ENCODE data around the gene AGBL1.

Gene AGBL1

DNA sequence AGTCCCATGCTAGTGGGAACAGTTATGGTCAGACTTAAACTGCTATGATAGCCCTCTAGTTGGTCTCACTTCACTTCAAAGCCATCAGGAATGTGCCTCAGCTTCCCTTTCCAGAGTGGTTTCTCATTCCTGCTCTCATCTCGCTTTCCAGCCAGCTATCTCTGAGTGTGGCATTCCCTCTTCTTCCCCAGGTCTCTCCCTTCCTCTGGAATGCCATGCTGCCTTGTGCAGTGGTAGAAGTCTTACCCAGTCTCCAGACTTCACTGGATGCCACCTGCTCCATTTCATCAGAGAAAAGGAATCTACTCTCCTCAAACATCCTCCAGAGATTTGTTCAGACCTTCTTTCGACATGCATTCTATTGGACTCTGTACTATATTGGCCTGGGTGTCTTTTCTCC is 83.0 kb downstream of the AGBL1 start:
- in situ Hi-C loops (cut with HindIII; ENCODE audit: low sequenced_read_pairs), result loop anchor here (10.0 kb wide), 1 partner anchor 62 kb away; no protein-coding TSS in a partner anchor

DNA sequence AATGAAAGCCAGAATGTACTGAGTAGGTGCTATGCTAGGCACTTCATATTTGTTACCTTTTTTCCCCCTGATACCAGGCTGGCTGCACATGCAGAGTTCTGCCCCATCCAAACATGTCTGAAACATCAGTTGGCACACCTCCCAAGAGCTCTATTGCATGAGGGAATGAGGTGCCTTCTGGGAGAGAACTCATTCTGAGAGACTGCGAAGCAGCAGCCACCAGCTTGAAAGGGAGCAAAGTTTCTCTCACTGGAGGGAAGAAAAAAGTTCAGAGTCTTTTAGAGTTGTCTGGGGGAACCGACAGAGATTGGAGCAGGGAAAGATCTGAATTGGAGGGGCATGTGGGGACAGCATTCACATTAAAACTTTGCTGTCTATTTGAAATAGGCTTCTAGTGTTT is 84.1 kb downstream of the AGBL1 start:
- in situ Hi-C loops (cut with HindIII; ENCODE audit: low sequenced_read_pairs), result loop anchor here (10.0 kb wide), 1 partner anchor 61 kb away; no protein-coding TSS in a partner anchor

DNA sequence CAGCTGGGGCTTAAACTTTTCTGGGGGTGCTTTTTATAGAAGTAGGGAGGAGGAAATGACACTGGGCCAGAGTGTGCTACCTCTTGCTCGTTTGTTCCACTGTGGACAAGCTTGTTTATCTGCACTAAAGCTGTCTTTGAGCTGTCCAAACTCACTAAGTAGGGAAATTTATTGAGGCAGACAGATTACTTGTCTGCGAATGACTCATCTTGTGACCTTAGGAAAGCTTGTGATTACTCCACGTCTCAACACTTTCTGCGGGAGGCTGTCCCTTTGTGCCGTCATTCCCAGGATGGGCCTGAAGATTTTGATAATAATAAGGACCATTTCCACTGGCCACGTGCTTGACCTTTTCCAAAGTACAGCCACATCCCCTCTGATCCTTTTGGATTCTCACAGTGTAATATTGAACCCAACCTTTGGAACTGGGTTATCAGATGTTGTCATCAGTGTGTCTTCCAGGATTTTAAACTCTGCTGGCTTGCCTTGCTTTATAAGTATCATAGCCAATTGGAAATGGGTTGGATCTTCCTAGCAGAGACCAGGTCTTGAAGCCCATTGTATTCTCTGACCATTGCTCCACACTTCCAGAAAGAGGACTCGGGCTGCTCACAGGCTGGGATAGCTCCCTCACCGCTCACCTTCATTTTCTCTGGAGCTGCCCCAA is 84.7 kb downstream of the AGBL1 start:
- in situ Hi-C loops (cut with HindIII; ENCODE audit: low sequenced_read_pairs), result loop anchor here (10.0 kb wide), 1 partner anchor 60 kb away; no protein-coding TSS in a partner anchor

DNA sequence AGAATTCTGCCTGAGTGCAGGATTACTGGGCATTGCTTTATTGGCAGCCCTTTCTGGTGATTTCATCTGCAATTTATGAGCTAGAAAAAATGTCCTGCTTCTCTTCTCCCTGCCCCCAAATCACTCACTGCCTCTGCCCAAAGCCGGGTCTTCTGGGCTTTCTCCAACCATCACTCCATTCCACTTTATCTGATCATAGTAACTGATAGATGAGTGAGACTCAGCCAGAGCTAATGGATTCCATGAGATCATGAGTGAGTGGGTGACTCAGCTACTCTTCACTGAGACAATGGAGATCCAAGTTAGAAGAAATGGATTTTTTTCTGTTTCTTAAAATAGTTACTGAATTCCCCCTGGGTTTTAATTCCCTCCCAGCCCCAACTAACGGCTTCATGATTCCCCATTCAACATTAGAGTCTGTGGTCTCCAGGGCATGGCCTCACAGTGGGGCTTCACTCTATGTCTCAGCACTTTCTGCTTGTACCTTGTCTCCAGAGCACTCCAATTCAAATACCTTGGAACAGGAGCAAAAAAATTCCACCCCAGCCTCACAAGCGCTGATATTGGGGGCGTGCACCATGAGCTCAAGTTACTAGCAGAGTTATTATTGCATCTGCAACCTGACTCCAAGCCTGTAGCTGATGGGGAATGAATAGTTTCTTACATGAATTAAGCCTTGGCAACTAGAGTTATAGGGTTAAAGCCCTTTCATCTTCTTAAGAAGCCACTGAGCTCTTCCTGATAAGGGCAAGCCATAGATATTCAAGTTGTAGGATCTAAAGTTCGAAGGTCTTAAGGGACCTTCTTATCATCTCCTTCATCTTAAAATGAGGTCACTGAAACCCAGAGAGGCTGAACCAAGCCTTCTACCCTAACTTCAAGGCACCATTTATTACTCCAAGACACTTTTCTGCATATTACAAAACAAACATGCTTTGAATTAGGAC is 85.9 kb downstream of the AGBL1 start:
- in situ Hi-C loops (cut with HindIII; ENCODE audit: low sequenced_read_pairs), result loop anchor here (10.0 kb wide), 1 partner anchor 59 kb away; no protein-coding TSS in a partner anchor

DNA sequence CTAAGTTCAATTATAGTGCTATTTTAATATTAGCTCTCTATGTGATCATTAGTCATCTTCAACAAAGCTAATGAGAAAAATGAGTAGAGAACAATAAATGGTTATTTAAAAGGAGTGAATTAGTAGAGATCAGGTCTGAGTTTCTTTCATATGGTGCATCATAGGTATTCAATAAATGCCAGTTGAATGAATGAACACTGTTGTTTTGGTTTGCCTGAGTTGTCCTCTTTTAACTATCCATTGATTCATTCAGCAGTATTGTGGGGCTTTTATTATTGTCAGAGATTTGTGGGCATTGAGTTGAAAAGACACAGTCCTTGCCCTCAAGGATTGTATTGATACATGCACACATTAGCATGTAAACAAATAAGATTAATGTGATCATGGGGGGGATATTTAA is 88.2 kb downstream of the AGBL1 start:
- in situ Hi-C loops (cut with HindIII; ENCODE audit: low sequenced_read_pairs), result loop anchor here (10.0 kb wide), 1 partner anchor 57 kb away; no protein-coding TSS in a partner anchor

DNA sequence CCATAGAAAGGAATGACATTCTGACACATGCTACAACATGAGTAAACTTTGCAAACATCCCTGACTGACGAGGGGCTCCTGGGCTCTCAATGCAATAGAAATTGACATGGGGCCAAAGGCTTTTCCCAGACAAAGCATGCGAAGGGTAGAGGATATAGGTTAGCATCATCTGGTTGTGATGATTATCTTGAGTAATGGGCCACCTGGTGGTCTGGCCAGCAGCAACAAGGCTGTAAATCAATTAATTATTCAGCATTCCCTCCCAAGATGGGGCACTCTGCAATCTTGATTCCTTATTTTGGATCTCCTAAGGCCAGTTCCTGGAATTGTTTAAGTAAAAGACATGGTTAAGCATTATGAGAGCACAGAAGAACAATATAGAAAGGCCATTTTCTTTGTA is 99.2 kb downstream of the AGBL1 start:
- in situ Hi-C loops (cut with HindIII; ENCODE audit: low sequenced_read_pairs), result no loop called here

DNA sequence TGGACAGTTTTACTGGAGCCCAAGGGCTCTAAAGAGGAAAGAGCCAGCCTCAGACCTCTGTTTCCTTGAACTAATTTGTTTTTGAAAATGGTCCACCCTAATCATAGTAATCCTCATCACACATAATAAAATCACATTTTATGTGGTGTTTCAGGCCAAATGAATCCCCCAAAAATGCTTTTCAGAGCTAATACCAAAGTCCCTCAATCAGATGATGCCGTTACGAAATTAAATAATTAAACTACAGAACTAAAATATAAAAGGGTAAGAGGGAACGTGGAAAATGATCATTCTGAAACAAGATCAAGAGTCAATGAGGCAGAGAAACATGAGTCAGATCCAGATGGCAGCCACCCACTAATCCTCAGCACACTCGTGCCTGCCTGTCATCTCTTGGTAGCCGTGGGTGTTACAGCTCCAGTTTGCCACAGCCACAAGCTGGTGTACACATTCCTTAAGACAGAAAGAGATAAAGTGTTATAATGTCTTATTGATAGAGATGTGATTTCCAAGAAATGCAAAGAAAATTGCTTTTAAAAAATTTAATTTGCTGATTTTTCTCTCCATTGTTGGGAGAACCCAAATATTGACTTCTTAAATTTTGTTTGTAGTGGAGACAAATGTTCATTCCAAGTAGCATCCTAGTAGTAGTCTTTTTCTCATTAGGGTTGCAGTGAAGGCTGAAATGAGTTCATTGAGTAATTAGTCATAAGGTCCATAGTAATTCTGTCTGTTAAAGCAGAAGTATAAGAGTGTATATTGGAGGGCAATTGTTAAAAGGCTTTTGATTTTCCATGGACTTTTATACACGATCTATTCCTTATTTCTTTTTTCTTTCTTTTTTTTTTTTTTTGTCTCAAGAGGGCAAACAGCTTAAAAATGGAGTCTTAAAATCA is 104.2 kb downstream of the AGBL1 start:
- in situ Hi-C loops (cut with HindIII; ENCODE audit: low sequenced_read_pairs), result no loop called here

DNA sequence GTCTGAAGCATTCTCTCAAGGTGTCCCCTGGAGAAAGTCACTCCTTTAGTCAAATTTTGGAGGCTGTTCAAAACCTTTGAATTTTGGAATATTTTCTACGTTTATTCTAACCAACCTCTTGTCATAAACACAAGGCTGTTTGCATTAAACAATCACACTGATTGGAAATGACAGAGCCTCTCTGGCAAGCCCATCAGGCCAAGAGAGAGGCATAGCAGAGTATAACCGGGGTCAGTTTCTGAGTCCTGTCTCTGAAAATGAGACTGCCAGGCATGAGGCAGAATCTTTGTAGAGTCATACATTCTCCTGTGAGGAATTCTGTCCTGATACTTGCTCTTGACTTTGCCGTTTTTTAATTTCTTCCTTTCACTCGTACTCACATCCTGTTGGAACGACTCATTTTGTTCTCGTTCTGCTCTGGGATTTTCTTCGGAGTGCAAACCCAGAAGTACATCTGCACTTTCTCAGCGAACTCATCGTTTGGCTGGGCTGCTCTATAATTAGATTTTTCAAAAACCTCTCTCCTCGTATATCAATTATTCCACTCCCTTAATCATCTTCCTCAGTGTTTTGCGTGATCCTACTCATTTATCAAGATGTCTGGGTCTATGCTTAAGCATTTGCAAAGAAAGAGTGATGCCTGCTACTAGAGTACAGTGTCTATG is 114.2 kb downstream of the AGBL1 start:
- in situ Hi-C loops (cut with HindIII; ENCODE audit: low sequenced_read_pairs), result no loop called here

DNA sequence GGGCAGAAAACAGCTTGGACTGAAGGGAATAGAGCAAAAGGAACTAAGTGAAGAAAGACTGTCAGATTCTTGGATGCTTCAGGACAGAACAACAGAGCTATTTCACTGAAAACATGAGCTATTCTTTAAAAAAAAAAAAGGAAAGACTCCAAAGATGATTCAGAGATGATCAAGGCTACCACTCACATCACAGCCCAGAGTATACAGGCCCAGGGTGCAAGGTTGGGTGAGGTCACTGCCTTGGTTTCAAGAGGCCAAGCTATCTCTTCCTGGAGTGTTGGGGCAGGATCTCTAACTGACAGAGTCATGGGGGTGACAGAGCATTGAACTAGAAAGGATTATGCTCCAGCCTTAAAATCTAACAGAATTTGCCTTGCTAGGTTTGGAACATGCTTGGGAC is 118.1 kb downstream of the AGBL1 start:
- in situ Hi-C loops (cut with HindIII; ENCODE audit: low sequenced_read_pairs), result no loop called here

DNA sequence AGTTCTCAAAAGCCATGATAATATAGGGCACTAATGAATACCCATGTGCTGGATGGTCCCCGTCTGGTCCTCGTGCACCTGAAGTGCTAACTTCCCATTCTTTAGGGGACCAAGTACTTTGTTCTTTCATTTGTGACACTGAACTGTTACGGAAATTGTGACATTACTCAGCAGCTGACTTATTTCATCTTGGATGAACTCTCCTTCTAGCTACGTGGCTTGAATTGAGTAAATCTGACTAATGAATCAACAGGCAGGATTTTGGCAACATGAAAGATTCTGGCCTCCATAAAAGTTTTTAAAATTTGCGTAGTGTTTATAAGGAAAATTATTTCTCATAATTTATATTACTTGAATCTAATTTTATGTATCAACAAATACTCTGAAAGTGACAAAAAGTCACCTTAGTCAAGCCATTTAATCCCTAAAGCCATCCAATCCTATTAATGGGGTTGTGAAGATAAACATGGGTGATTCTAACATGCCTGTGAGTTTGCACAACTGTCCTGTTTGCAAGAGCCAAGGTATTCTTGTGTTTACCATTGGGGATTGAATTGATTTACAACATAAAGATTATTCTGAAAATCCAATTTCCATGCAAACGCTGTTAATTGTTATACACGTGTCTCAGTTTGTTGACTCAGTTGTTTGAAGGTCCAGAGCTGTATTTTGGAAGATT is 119.9 kb downstream of the AGBL1 start:
- in situ Hi-C loops (cut with HindIII; ENCODE audit: low sequenced_read_pairs), result no loop called here

DNA sequence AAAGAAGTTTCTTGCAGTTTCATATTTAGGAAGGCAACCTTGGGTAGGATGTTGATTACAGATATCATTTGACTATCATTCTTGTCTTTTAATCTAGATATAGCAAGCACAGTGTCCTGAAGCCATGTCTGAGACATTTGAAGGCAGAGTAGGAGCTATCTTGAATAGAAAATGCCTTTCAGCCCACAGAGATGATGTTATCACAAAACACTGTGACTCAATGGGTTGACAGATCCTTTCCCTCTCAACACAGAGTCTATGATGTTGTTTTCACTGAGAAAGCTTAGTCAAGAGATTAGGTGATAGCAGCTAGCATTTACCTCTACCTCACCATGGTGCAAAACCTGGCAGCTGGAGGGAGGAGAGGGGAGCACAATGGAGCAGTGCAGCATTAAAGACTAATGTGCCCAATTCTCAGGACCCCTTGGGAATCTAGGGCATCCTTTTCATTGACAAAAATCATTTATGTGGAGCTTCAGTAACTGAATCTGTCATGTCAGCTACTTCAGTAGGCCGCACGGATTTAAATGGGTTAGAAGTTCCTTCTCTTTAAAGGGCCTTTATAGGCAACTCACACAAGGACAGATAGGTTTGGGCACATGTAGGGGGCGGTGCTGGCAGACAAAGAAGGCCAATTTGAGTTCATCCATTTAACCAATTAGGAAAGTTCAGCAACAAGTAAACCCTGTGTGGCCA is 121.8 kb downstream of the AGBL1 start:
- in situ Hi-C loops (cut with HindIII; ENCODE audit: low sequenced_read_pairs), result no loop called here

DNA sequence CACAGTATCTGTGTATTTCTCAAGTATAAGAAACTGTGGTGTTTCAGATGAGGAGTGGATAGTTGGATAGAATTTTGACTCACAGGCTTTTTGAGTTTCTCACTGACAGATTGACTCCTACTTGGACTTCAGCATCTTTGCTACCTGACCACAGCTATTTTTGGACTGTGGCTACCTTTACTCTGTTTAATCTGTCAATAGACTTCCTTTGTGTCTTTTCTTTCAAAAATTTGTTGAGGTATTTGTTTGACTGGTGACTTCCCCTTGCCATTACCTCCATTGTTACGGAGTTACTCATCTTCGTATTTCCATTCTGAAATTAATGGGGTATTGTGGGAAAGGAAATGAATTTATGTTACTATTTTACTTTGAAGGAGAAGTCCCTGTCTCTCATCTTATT is 123.8 kb downstream of the AGBL1 start:
- in situ Hi-C loops (cut with HindIII; ENCODE audit: low sequenced_read_pairs), result no loop called here

DNA sequence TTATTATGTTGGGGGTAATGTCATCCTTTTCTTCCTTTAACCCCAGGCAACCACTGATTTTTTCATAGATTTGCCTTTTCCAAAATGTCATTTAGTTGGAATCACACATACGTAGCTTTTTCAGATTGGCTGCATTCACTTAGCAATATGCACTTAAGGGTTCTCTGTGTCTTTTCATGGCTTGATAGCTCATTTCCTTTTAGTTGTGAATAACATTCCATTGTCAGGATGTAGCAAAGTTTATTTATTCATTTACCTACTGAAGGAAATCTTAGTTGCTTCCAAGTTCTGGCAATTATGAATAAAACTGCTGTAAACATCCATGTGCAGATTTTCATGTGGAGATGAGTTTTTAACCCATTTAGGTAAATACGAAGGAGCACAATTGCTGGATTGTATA is 125.4 kb downstream of the AGBL1 start:
- in situ Hi-C loops (cut with HindIII; ENCODE audit: low sequenced_read_pairs), result no loop called here

DNA sequence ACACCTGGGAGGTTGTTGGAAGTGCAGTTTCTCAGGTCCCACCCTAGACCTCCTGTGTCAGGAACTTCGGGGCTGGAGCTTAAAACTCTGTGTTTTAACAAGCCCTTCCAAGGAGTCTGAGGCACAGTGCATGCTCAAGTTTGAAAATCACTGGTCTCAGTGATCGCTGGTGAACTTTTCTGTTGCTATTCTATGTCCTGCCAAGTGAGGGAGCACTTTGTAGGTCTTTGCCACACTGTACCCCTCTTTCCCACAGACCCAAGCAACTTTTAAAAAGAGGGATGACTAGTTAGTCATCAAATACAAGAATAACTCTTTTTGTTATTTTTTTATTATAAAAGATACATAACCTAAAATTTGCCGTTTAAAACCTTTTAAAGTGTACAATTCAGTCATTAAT is 133.7 kb downstream of the AGBL1 start:
- in situ Hi-C loops (cut with HindIII; ENCODE audit: low sequenced_read_pairs), result no loop called here

DNA sequence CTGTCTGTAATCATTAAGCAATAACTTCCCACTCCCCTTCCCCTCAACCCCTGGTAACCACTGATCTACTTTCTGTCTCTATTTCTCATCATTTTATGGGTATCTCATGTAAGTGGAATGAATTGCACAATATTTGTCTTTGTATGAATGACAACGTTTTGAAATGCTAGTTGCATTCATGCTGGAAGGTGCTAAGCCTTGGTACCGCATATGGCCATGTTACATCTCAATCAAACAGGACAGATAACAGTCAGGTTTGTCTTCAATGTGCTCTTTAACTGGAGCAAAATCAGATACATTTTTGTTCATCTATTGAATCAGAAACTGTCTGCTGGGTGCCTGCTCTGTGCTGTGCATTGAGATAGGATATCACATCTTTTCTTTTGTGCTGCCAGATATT is 134.2 kb downstream of the AGBL1 start:
- in situ Hi-C loops (cut with HindIII; ENCODE audit: low sequenced_read_pairs), result no loop called here

DNA sequence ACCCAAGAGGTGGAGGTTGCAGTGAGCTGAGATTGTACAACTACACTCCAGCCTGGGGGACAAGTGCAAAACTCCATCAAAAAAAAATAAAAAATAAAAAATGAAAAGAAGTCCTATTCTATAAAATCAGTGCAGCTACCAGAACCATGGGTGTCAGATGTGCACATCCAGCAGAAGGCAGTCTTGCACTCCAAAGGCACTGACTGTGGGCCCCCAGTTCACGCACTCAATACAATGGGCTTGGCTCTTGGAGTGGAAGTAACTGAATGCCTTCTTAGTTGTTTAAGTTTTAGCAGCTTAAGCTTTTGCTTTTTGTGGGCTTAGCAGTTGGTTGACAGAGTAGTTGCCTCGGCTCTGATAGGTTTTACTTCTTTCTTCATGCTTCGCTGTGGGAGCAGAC is 141.4 kb downstream of the AGBL1 start:
- in situ Hi-C loops (cut with HindIII; ENCODE audit: low sequenced_read_pairs), result loop anchor here (10.0 kb wide), 2 partner anchors 56 to 236 kb away; no protein-coding TSS in a partner anchor

DNA sequence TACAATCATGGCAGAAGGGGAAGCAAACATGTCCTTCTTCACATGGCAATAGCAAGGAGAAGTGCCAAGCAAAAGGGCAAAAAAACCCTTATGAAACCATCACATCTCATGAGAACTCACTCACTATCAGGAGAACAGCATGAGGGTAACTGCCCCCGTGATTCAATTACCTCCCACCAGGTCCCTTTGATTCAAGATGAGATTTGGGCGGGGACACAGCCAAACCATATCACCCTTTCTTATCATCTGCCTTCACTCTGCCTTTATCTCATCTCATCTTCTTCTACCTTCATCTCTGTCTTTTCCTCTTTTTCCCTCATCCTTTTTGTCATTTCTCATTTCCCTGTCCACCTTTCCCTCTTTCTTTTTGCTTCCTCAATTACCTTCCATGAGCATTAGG is 149.6 kb downstream of the AGBL1 start:
- in situ Hi-C loops (cut with HindIII; ENCODE audit: low sequenced_read_pairs), result loop anchor here (10.0 kb wide), 2 partner anchors 65 to 245 kb away; no protein-coding TSS in a partner anchor

DNA sequence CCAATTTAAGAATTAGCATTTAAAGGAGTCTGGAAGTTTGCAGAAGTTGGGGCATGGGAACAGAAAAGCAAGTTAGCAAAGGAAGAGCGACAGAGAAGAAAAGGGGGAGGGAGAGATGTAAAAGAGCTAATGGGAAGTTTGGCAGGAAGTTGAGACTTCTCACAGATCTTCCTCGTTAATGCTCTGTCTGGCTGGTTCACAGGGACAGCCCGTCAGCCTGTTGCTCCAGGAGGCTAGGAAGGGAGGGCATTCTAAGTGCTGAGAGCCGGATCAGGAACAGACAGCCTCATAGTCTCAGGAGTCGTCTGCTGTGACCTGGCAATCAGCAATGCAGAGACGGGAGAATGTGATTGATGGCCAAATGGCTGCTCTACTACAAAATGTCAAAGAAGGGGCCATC is 150.3 kb downstream of the AGBL1 start:
- in situ Hi-C loops (cut with HindIII; ENCODE audit: low sequenced_read_pairs), result loop anchor here (10.0 kb wide), 2 partner anchors 65 to 245 kb away; no protein-coding TSS in a partner anchor

Data from endothelial cell of hepatic sinusoid (primary cell).